Tibial nerve (tissue), 4 donors: ENCODE measurements around the gene ZNF597. TPM values are rescaled to one million over a fixed set of nuclear protein-coding genes. Genes with fewer than 3 reads are reported as not detected.

Experiments used
- DNase-seq, 2 donors: peaks; one replicate each; pipeline ENCODE4 v3.0.0-alpha.2; 2019; ENCODE audit warnings: low spot score in 2 of 2
- H3K27ac ChIP-seq, 4 donors: fragments of 200-600 bp; sonication (generic) in 3 of 4; one replicate each; pipeline ENCODE4 v1.5.1; 2017 to 2019; ENCODE audit warnings: mild to moderate bottlenecking in 1 of 4
- H3K27me3 ChIP-seq, 2 donors: fragments of 200-600 bp; sonication (generic) in 1 of 2; one replicate each; pipeline versions ENCODE4 v1.5.1 to v1.6.0; 2017 to 2019
- H3K36me3 ChIP-seq, 3 donors: fragments of 200-600 bp; sonication (generic); one replicate each; pipeline ENCODE4 v1.5.1; 2018 to 2019
- H3K4me1 ChIP-seq, 4 donors: fragments of 200-600 bp; sonication (generic) in 3 of 4; one replicate each; pipeline ENCODE4 v1.5.1; 2017 to 2019
- H3K4me3 ChIP-seq, 4 donors: fragments of 200-600 bp; sonication (generic) in 3 of 4; one replicate each; pipeline ENCODE4 v1.5.1; 2017 to 2019; ENCODE audit warnings: mild to moderate bottlenecking in 1 of 4, moderate library complexity in 1 of 4
- H3K9me3 ChIP-seq, 4 donors: fragments of 200-600 bp; sonication (generic) in 3 of 4; one replicate each; pipeline ENCODE4 v1.5.1; 2017 to 2019
- EP300 ChIP-seq, 2 donors: sonication (generic); formaldehyde crosslinking; IDR thresholded peaks; one replicate each; pipeline ENCODE4 v1.6.1; 2017; ENCODE audit warnings: antibody characterized with exemption in 2 of 2, mild to moderate bottlenecking in 1 of 2
- POLR2A ChIP-seq, 2 donors: fragments of 450-650 bp; IDR thresholded peaks; one replicate each; pipeline ENCODE4 v1.6.1; 2017; ENCODE audit warnings: antibody characterized with exemption in 2 of 2, mild to moderate bottlenecking in 2 of 2, moderate library complexity in 2 of 2
- WGBS, 2 donors: methylation state at CpG; one replicate each; pipeline ENCODE4 v1.1.5; 2018; 5-methylcytosine and 5-hydroxymethylcytosine counted together
- total RNA-seq, 4 donors: library from RNA; depleted of rRNA; stranded (reverse); fragments of >200 nt; gene quantifications; one replicate each; pipeline ENCODE4 v1.1.0, GENCODE V29; 2016
- TF ChIP-seq, protein P1 (sequence below), 5 experiments: fragments of 200-600 bp in 3 of 5; fragments of 450-650 bp in 2 of 5; sonication (generic) in 3 of 5; IDR thresholded peaks; one replicate each; pipeline ENCODE4 v1.5.1; 2016 to 2019; ENCODE audit warnings: antibody characterized with exemption in 5 of 5, mild to moderate bottlenecking in 3 of 5, moderate library complexity in 2 of 5

Gene ZNF597
- total RNA-seq, 4 donors from 2014 or later, result 2.2 to 3.1 (median 2.7) TPM

DNA sequence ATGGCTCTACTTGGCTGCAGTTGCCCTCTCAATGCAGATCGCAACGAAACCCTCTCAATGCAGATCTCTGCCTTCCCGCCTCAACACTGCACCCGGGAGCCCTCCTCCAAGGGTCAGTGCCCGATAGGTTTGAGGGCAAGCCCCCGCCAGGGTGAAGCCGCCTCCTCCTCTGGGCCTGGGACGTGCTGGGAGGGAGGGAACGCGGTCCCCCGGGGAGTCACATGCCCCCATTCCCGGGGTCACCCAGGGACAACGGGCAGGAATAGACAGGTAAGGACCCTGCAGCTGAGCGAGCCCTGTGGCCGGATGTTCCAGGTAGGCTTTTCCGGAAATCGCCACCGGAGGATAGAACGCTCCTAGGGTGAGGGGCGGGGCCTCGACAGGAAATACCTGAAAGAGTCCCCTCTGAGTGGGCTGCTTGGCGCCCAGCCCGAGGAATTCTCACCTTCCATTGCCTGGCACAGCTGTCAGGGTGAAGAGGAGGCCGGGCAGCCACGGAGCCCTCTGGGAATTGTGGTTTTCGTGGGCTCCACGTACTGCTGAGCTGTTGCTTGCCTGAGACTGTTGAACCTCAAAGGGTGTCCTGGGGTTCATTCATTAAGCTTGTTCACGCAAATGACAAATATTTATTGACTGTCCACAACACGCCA, 29.4 kb downstream of the ZNF597 start:
- DNase-seq, result no peak
- Histone ChIP-seq H3K27ac (no peak overlapping the region), H3K27me3 (no peaks in the 10 kb centered on the region), H3K4me3 (no peak overlapping the region), H3K36me3 (peaks cover 0 to 59% (median 1%) of the 10 kb centered on the region in 3 donors), H3K9me3 (peaks cover 0 to 99% (median 33%) of the 10 kb centered on the region in 4 donors), H3K4me1 (no peaks in the 10 kb centered on the region)
- WGBS, 2 donors, result 38 to 53% methylated on average over 28 of the region's 29 CpGs
- TF ChIP-seq, protein P1, sequence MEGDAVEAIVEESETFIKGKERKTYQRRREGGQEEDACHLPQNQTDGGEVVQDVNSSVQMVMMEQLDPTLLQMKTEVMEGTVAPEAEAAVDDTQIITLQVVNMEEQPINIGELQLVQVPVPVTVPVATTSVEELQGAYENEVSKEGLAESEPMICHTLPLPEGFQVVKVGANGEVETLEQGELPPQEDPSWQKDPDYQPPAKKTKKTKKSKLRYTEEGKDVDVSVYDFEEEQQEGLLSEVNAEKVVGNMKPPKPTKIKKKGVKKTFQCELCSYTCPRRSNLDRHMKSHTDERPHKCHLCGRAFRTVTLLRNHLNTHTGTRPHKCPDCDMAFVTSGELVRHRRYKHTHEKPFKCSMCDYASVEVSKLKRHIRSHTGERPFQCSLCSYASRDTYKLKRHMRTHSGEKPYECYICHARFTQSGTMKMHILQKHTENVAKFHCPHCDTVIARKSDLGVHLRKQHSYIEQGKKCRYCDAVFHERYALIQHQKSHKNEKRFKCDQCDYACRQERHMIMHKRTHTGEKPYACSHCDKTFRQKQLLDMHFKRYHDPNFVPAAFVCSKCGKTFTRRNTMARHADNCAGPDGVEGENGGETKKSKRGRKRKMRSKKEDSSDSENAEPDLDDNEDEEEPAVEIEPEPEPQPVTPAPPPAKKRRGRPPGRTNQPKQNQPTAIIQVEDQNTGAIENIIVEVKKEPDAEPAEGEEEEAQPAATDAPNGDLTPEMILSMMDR (IDR thresholded peaks at IDR 0.05), result no peak
- no peak for TF ChIP-seq POLR2A (IDR thresholded peaks at IDR 0.05)
- TF ChIP-seq EP300 (IDR thresholded peaks at IDR 0.05), result no peak

DNA sequence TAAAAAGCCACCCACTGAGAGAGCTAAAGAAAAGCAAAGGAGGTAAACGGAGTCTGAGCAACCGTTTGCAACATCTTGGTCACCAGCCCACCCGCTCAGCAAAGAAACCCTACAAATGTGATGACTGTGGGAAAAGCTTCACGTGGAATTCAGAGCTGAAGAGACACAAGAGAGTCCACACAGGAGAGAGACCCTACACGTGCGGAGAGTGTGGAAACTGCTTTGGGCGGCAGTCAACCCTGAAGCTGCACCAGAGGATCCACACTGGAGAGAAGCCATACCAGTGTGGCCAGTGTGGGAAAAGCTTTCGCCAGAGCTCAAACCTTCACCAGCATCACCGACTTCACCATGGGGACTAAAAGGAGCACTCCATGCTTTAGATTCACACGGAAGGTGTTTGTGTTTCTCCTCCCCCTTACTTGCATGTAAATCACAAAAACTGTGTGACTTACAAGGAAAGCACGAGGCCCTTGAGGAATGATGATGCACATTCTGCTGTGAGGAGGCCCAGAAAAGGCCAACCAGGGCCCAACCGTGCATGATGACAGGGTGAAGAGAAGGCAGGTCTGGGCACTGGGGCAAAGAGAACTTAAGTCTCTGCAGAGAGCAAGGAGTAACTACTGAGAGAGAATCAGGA, 34.6 kb downstream of the ZNF597 start:
- peaks cover 9 to 91% (median 47%) of the 10 kb centered on the region in 3 donors for H3K36me3 ChIP-seq
- no peaks in the 10 kb centered on the region for H3K27me3 ChIP-seq
- peaks cover 0 to 98% (median 46%) of the 10 kb centered on the region in 4 donors for H3K9me3 ChIP-seq
- no peak overlapping the region for H3K4me3 ChIP-seq
- WGBS, 2 donors, result 94 to 98% methylated on average over 12 of the region's 12 CpGs
- peaks cover 0 to 5% (median 0%) of the 10 kb centered on the region in 4 donors for H3K4me1 ChIP-seq
- H3K27ac ChIP-seq, result no peak overlapping the region
- no peak for TF ChIP-seq EP300 (IDR thresholded peaks at IDR 0.05)
- TF ChIP-seq, protein P1 (IDR thresholded peaks at IDR 0.05), result no peak
- TF ChIP-seq POLR2A (IDR thresholded peaks at IDR 0.05), result no peak
- no peak for DNase-seq

DNA sequence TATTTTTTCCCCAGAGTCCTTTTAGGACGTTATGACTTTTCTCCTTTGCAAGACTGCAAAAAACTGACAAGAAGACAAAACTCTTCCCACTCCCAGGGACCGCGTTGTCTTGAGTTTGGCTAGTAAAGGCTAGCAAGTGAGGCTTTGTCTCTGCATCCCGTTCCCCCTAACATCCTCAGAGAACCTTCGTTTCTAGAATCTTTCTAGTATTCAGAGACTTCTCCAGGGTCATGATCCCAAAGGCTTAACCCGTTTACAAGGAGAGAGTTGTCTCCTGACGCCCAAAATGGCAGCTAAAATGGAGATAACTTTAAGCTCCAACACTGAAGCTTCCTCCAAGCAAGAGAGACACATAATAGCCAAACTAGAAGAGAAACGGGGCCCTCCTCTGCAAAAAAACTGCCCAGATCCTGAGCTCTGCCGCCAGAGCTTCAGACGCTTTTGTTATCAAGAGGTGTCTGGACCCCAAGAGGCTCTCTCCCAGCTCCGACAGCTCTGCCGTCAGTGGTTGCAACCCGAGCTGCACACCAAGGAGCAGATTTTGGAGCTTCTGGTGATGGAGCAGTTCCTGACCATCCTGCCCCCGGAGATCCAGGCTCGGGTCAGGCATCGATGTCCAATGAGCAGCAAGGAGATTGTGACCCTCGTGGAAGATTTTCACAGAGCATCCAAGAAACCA, 41.4 kb downstream of the ZNF597 start:
- Histone ChIP-seq H3K36me3 (peaks cover 9 to 60% (median 32%) of the 10 kb centered on the region in 3 donors), H3K4me3 (peak overlapping the region; percentile 93 to 99 (median 96)), H3K27ac (peak overlapping the region; percentile 33 to 92 (median 78)), H3K9me3 (peaks cover 0 to 51% (median 7%) of the 10 kb centered on the region in 4 donors), H3K4me1 (peaks cover 0 to 40% (median 14%) of the 10 kb centered on the region in 4 donors), H3K27me3 (no peaks in the 10 kb centered on the region)
- TF ChIP-seq EP300 (IDR thresholded peaks at IDR 0.05) (no peak), POLR2A (IDR thresholded peaks at IDR 0.05) (no peak)
- TF ChIP-seq, protein P1 (IDR thresholded peaks at IDR 0.05), result no peak
- no peak for DNase-seq
- 20 to 30% methylated on average over 17 of the region's 17 CpGs for WGBS, 2 donors

GRCh38 chr16:3400779-3401688, 42.3 kb downstream of the ZNF597 start, which contains the start of the genes ZNF174 and ZSCAN32:
TSS of gene ZNF174 (plus strand) at chr16:3401215. CDS start at chr16:3402005, 790 bp downstream.
TSS of gene ZSCAN32 (minus strand) at chr16:3401004. CDS start at chr16:3397557, 3,447 bp downstream.
- TF ChIP-seq EP300 (IDR thresholded peaks at IDR 0.05) (peak; percentile 87 to 90), POLR2A (IDR thresholded peaks at IDR 0.05) (peak in 1 of 2 donors; percentile 57)
- TF ChIP-seq, protein P1 (IDR thresholded peaks at IDR 0.05), result peak in 1 of 5 experiments; percentile 61
- 1% methylated on average over 24 to 25 of the region's 95 CpGs for WGBS, 2 donors
- Histone ChIP-seq H3K36me3 (peaks cover 4 to 60% (median 30%) of the 10 kb centered on the region in 3 donors), H3K27ac (peak within 1 kb of the TSS; percentile 33 to 92 (median 89)), H3K9me3 (peaks cover 0 to 51% (median 6%) of the 10 kb centered on the region in 4 donors), H3K4me3 (peak within 1 kb of the TSS; percentile 93 to 99 (median 96)), H3K27me3 (no peaks in the 10 kb centered on the region), H3K4me1 (peaks cover 0 to 40% (median 14%) of the 10 kb centered on the region in 4 donors)
- peak; percentile 97 to 99 for DNase-seq
